H1 (cell line): Measurements from ENCODE around the gene ANO2. TPM values are rescaled to one million over a fixed set of nuclear protein-coding genes. Genes with fewer than 3 reads are reported as not detected.

Experiments
- CTCF ChIA-PET: fragments of 300-600 bp; sonication (Branson Sonifier 250); formaldehyde crosslinking; loops from one replicate; lab custom pipeline; 2021; ENCODE audit not compliant: partially characterized antibody; lab: Charles Lee
- POLR2A ChIA-PET: fragments of 300-600 bp; sonication (Branson Sonifier 250); formaldehyde crosslinking; loops from one replicate; lab custom pipeline; 2021; ENCODE audit warnings: inconsistent platforms; ENCODE audit not compliant: partially characterized antibody; lab: Charles Lee
- DNase-seq, 2 experiments: peaks; one replicate each; pipeline versions ENCODE4 v3.0.0 to v3.0.0-alpha.2; 2010 to 2022; ENCODE audit warnings: low spot score in 2 of 2, low read depth in 1 of 2, mixed read lengths in 1 of 2
- FAIRE-seq: peaks from 2 replicates; lab custom pipeline; 2011; peaks lifted over from hg19 to GRCh38; lab: Jason Lieb, UNC
- H2AFZ ChIP-seq: 2 replicates; pipeline ENCODE4 v1.8.1; 2012; ENCODE audit warnings: low read length, inconsistent platforms
- H2AK5ac ChIP-seq: 2 replicates; pipeline ENCODE4 v1.6.1; 2013; ENCODE audit warnings: low read depth, low read length
- H2BK120ac ChIP-seq: replicated peaks from 2 replicates; pipeline ENCODE3; 2013; ENCODE audit warnings: low read depth, low read length, inconsistent platforms
- H2BK12ac ChIP-seq: 2 replicates; pipeline ENCODE4 v1.6.1; 2013; ENCODE audit warnings: low read depth, low read length
- H2BK15ac ChIP-seq: 2 replicates; pipeline ENCODE4 v1.6.1; 2013; ENCODE audit warnings: low read length
- H2BK20ac ChIP-seq: 2 replicates; pipeline ENCODE4 v1.6.1; 2013; ENCODE audit warnings: low read length
- H2BK5ac ChIP-seq: 2 replicates; pipeline ENCODE4 v1.6.1; 2013; ENCODE audit warnings: low read depth, low read length
- H3K14ac ChIP-seq: 2 replicates; pipeline ENCODE4 v1.6.1; 2013; ENCODE audit warnings: inconsistent platforms; ENCODE audit not compliant: insufficient read length
- H3K18ac ChIP-seq: 2 replicates; pipeline ENCODE4 v1.6.1; 2013; ENCODE audit warnings: low read length; ENCODE audit errors: extremely low read depth
- H3K23ac ChIP-seq: 2 replicates; pipeline ENCODE4 v1.6.1; 2013; ENCODE audit warnings: inconsistent platforms; ENCODE audit not compliant: insufficient read length
- H3K23me2 ChIP-seq: 2 replicates; pipeline ENCODE4 v1.6.1; 2013; ENCODE audit warnings: low read depth, low read length
- H3K27ac ChIP-seq: 2 replicates; pipeline ENCODE4 v1.6.1; 2011; ENCODE audit warnings: low read depth, low read length, inconsistent platforms
- H3K27me3 ChIP-seq, 4 experiments: replicated peaks in 1 of 4; 1 replicate in 1 of 4; 2 replicates in 3 of 4; pipeline versions ENCODE4 v1.6.1 to v1.8.1; 2011 to 2013; ENCODE audit warnings: low read length in 3 of 4, mild to moderate bottlenecking in 3 of 4, inconsistent platforms in 2 of 4, mixed read lengths in 2 of 4, moderate library complexity in 1 of 4; ENCODE audit not compliant: control insufficient read depth in 3 of 4, insufficient read depth in 3 of 4; ENCODE audit errors: extremely low read depth in 1 of 4
- H3K36me3 ChIP-seq, 4 experiments: 2 replicates each; pipeline versions ENCODE4 v1.6.1 to v1.8.1; 2011 to 2013; ENCODE audit warnings: mild to moderate bottlenecking in 4 of 4, low read length in 3 of 4, moderate library complexity in 2 of 4, control low read depth in 1 of 4, inconsistent platforms in 1 of 4; ENCODE audit not compliant: insufficient read depth in 4 of 4, control insufficient read depth in 2 of 4
- H3K4ac ChIP-seq: replicated peaks from 2 replicates; pipeline ENCODE3; 2013; ENCODE audit warnings: low read length, low read depth, mixed read lengths, inconsistent platforms; ENCODE audit not compliant: insufficient read length
- H3K4me1 ChIP-seq, 4 experiments: replicated peaks in 1 of 4; 1 replicate in 1 of 4; 2 replicates in 3 of 4; pipeline versions ENCODE4 v1.6.1 to v1.8.1; 2011 to 2013; ENCODE audit warnings: low read length in 3 of 4, inconsistent platforms in 2 of 4, mixed read lengths in 1 of 4; ENCODE audit not compliant: insufficient read depth in 4 of 4, control insufficient read depth in 3 of 4
- H3K4me2 ChIP-seq, 2 experiments: 2 replicates each; pipeline versions ENCODE4 v1.6.1 to v1.8.1; 2011 to 2013; ENCODE audit warnings: low read depth in 2 of 2, low read length in 2 of 2, control low read depth in 1 of 2, inconsistent platforms in 1 of 2, mild to moderate bottlenecking in 1 of 2; ENCODE audit not compliant: insufficient read depth in 1 of 2
- H3K4me3 ChIP-seq, 4 experiments: fragments of 200-600, 300-600 bp in 1 of 4; sonication (generic), shearing (Covaris generic), sonication (Bioruptor Twin) in 1 of 4; 2 replicates each; pipeline versions ENCODE4 v1.5.1 to v1.8.1; 2011 to 2016; ENCODE audit warnings: low read length in 4 of 4, low read depth in 3 of 4, control low read depth in 2 of 4, inconsistent platforms in 2 of 4, mild to moderate bottlenecking in 2 of 4, mixed read lengths in 1 of 4, moderate library complexity in 1 of 4; ENCODE audit not compliant: insufficient read depth in 2 of 4; ENCODE audit errors: extremely low read depth in 1 of 4
- H3K56ac ChIP-seq: replicated peaks from 2 replicates; pipeline ENCODE3; 2013; ENCODE audit warnings: low read depth, mild to moderate bottlenecking, mixed read lengths, low read length, inconsistent platforms; ENCODE audit not compliant: insufficient read length
- H3K79me1 ChIP-seq: 2 replicates; pipeline ENCODE4 v1.6.1; 2013; ENCODE audit warnings: low read depth, low read length, control low read depth
- H3K79me2 ChIP-seq, 2 experiments: 2 replicates each; pipeline versions ENCODE4 v1.6.1 to v1.8.1; 2012 to 2013; ENCODE audit warnings: low read length in 2 of 2, mild to moderate bottlenecking in 2 of 2, inconsistent platforms in 1 of 2; ENCODE audit not compliant: insufficient read depth in 2 of 2, control insufficient read depth in 1 of 2
- H3K9ac ChIP-seq, 4 experiments: replicated peaks in 1 of 4; 1 replicate in 1 of 4; 2 replicates in 3 of 4; pipeline versions ENCODE4 v1.6.1 to v1.8.1; 2011 to 2013; ENCODE audit warnings: low read depth in 3 of 4, low read length in 3 of 4, control low read depth in 2 of 4, mild to moderate bottlenecking in 2 of 4, moderate library complexity in 2 of 4, inconsistent platforms in 1 of 4; ENCODE audit errors: extremely low read depth in 1 of 4
- H3K9me3 ChIP-seq, 2 experiments: 2 replicates each; pipeline versions ENCODE4 v1.6.1 to v1.8.1; 2012 to 2013; ENCODE audit warnings: mild to moderate bottlenecking in 2 of 2, moderate library complexity in 2 of 2, control low read depth in 1 of 2, inconsistent platforms in 1 of 2, low read depth in 1 of 2, low read length in 1 of 2, mixed read lengths in 1 of 2; ENCODE audit not compliant: insufficient read depth in 2 of 2
- H4K20me1 ChIP-seq, 2 experiments: replicated peaks in 1 of 2; 2 replicates each; pipeline versions ENCODE3 to v1.8.1; 2011 to 2013; ENCODE audit warnings: inconsistent platforms in 2 of 2, low read length in 2 of 2, mild to moderate bottlenecking in 1 of 2; ENCODE audit not compliant: insufficient read depth in 2 of 2, control insufficient read depth in 1 of 2
- H4K5ac ChIP-seq: 2 replicates; pipeline ENCODE4 v1.6.1; 2013; ENCODE audit warnings: low read length, low read depth, mixed read lengths, inconsistent platforms; ENCODE audit not compliant: insufficient read length
- H4K8ac ChIP-seq: 2 replicates; pipeline ENCODE4 v1.8.0; 2013; ENCODE audit warnings: mild to moderate bottlenecking, moderate library complexity, low read length, inconsistent platforms; ENCODE audit not compliant: insufficient read depth; ENCODE audit errors: extremely low read depth
- H4K91ac ChIP-seq: replicated peaks from 2 replicates; pipeline ENCODE3; 2013; ENCODE audit warnings: low read length, mixed read lengths, inconsistent platforms; ENCODE audit not compliant: insufficient read length
- CBX8 ChIP-seq: fragments of 300-800, 300-1000 bp; sonication (generic); IDR thresholded peaks from 2 replicates; pipeline ENCODE4 v1.7.1; 2016; ENCODE audit warnings: low read depth, low read length, borderline replicate concordance
- CREB1 ChIP-seq: IDR thresholded peaks from 2 replicates; pipeline ENCODE4 v1.6.1; 2012; ENCODE audit warnings: inconsistent platforms
- GABPA ChIP-seq: IDR thresholded peaks from 2 replicates; pipeline ENCODE4 v1.6.1; 2011; ENCODE audit warnings: mild to moderate bottlenecking, low read length, moderate library complexity, borderline replicate concordance; ENCODE audit not compliant: insufficient read depth
- GTF2F1 ChIP-seq: IDR thresholded peaks from 2 replicates; pipeline ENCODE4 v1.6.1; 2012; ENCODE audit warnings: low read depth, low read length, improper control_type of control experiment, borderline replicate concordance
- JUND ChIP-seq: IDR thresholded peaks from 2 replicates; pipeline ENCODE4 v1.6.1; 2011; ENCODE audit warnings: mild to moderate bottlenecking, improper control_type of control experiment, low read length
- PHF8 ChIP-seq: fragments of 200-600 bp; sonication (generic); conservative IDR thresholded peaks from 2 replicates; pipeline ENCODE4 v1.7.1; 2012; ENCODE audit warnings: low read depth, mild to moderate bottlenecking, inconsistent platforms, low read length, moderate library complexity
- RAD21 ChIP-seq, 2 experiments: IDR thresholded peaks in 1 of 2; conservative IDR thresholded peaks in 1 of 2; 2 replicates each; pipeline ENCODE4 v1.6.1; 2011; ENCODE audit warnings: low read depth in 2 of 2, low read length in 2 of 2, improper control_type of control experiment in 1 of 2, inconsistent platforms in 1 of 2, mild to moderate bottlenecking in 1 of 2, moderate library complexity in 1 of 2
- RFX5 ChIP-seq: IDR thresholded peaks from 2 replicates; pipeline ENCODE4 v1.6.1; 2011; ENCODE audit warnings: low read depth, low read length, improper control_type of control experiment, borderline replicate concordance
- RNF2 ChIP-seq: fragments of 200-900, 300-1000 bp; sonication (generic); IDR thresholded peaks from 2 replicates; pipeline ENCODE4 v1.7.1; 2016; ENCODE audit warnings: borderline replicate concordance, low read depth, mild to moderate bottlenecking, antibody characterized with exemption, low read length; ENCODE audit not compliant: poor library complexity, severe bottlenecking; ENCODE audit errors: missing control alignments
- TAF7 ChIP-seq: optimal IDR thresholded peaks from 2 replicates; pipeline ENCODE3; 2011; ENCODE audit warnings: low read depth, mild to moderate bottlenecking, inconsistent platforms, low read length, moderate library complexity, borderline replicate concordance
- TBP ChIP-seq: IDR thresholded peaks from 2 replicates; pipeline ENCODE4 v1.6.1; 2011; ENCODE audit warnings: low read depth, low read length, improper control_type of control experiment
- ZNF274 ChIP-seq: IDR thresholded peaks from 2 replicates; pipeline ENCODE4 v1.7.0; 2012; ENCODE audit warnings: low read length, borderline replicate concordance; ENCODE audit errors: extremely low read depth
- WGBS, 2 experiments: shearing (Covaris generic) in 1 of 2; methylation state at CpG; one replicate each; pipeline versions ENCODE4 v1.1.6 to v1.1.7; 2013 to 2015; ENCODE audit warnings: low lambda C conversion rate in 2 of 2, mixed read lengths in 2 of 2, inconsistent platforms in 1 of 2, low coverage in 1 of 2, missing lambda C conversion rate in 1 of 2; ENCODE audit not compliant: insufficient replicate concordance in 2 of 2, insufficient coverage in 1 of 2, insufficient read length in 1 of 2; ENCODE audit errors: extremely low coverage in 1 of 2, missing lambda C conversion rate in 1 of 2; 5-methylcytosine and 5-hydroxymethylcytosine counted together
- polyA plus RNA-seq, 7 experiments: library from polyadenylated mRNA; depleted of rRNA in 3 of 7; stranded (reverse) in 5 of 7; unstranded in 2 of 7; fragments of >200 nt in 5 of 7; fragments of 200-250 nt in 2 of 7; gene quantifications; 1 replicate in 5 of 7; 2 replicates in 1 of 7; 4 replicates in 1 of 7; pipeline versions ENCODE4 v1.2.1 to v1.2.3, GENCODE V29; 2011 to 2013; ENCODE audit warnings: missing spikeins in 2 of 7, mixed read lengths in 2 of 7
- total RNA-seq: library from RNA; stranded (reverse); fragmentation: NEBNext Ultra II Directional; extraction: Animal tissue kit (Norgen Biotek cat#: 25700); gene quantifications from 2 replicates; pipeline ENCODE4 v1.2.1, GENCODE V29; 2021

ANO2 gene
- total and polyA plus RNA-seq, 2 of the 8 experiments (the other 6 are each of a cell fraction or from before 2014, with no cell fraction given), result 1.9 to 5.5 TPM

- peaks cover 2% of the 10 kb centered on the region; the same call in 1 of the 2 replicates for H3K23me2 ChIP-seq
- H3K4me1 ChIP-seq, result peaks cover 0 to 6% (median 2%) of the 10 kb centered on the region in 4 experiments; a peak in 3 of 7 replicates
- no peak for FAIRE-seq
- no peak overlapping the region for H2AK5ac ChIP-seq
- no peak overlapping the region for H2BK20ac ChIP-seq
- no peak overlapping the region for H4K5ac ChIP-seq
- H2BK120ac ChIP-seq, result no peak overlapping the region
- DNase-seq, result no peak
- H3K56ac ChIP-seq, result no peak overlapping the region
- no peaks in the 10 kb centered on the region; a peak in 1 of 7 replicates for H3K27me3 ChIP-seq
- H2BK15ac ChIP-seq, result 0 out of 2 replicates have a peak overlapping the region, but pooled peaks have one; percentile 36
- CTCF ChIA-PET, result interaction anchor here (1.4 to 1.7 kb wide), 2 partner anchors 8 to 11 kb away, joined by 3 to 5 read pairs; no protein-coding TSS in a partner anchor
- no peaks in the 10 kb centered on the region for H3K9me3 ChIP-seq
- no peaks in the 10 kb centered on the region for H4K20me1 ChIP-seq
- no peak overlapping the region for H2BK5ac ChIP-seq
- no peaks in the 10 kb centered on the region for H3K36me3 ChIP-seq
- no peak overlapping the region for H3K4me3 ChIP-seq
- H2AFZ ChIP-seq, result no peak overlapping the region
- no peak overlapping the region for H3K14ac ChIP-seq
- H3K4ac ChIP-seq, result no peak overlapping the region
- POLR2A ChIA-PET, result interaction anchor here (1.1 kb wide), 1 partner anchor 8 kb away, joined by 3 read pairs; no protein-coding TSS in a partner anchor
- no peak overlapping the region for H4K8ac ChIP-seq
- no peak overlapping the region; the same call in 1 of the 2 replicates for H3K18ac ChIP-seq
- H3K79me2 ChIP-seq, result no peaks in the 10 kb centered on the region
- no peak overlapping the region for H4K91ac ChIP-seq
- no peak overlapping the region for H3K27ac ChIP-seq
- H3K23ac ChIP-seq, result no peak overlapping the region
- H3K9ac ChIP-seq, result no peak overlapping the region
- H2BK12ac ChIP-seq, result peak overlapping the region; percentile 53; the same call in 1 of the 2 replicates
- H3K79me1 ChIP-seq, result no peaks in the 10 kb centered on the region
- WGBS, 2 experiments, result 86% methylated on average over 8 of the region's 8 CpGs; no CpG with 5 or more reads in 1 of the 2 experiments
- peak overlapping the region in 1 of 2 experiments; percentile 16; a peak in 2 of 4 replicates for H3K4me2 ChIP-seq
- TF ChIP-seq ZNF274 (no peak), GTF2F1 (no peak), RFX5 (no peak), CBX8 (no peak), TAF7 (no peak), JUND (no peak), CREB1 (no peak), GABPA (no peak), RNF2 (no peak), TBP (no peak), RAD21 (IDR thresholded peaks at IDR 0.05 in 1 of 2, conservative IDR thresholded peaks at IDR 0.05 in 1 of 2; ENCODE audit: low read depth in 2 of 2, low read length in 2 of 2) (no peak), PHF8 (no peak)
Measured at GRCh38 chr12:5882511-5883190, 62.4 kb downstream of the ANO2 start.
